OCI-LY7 (cell line): ENCODE measurements around the gene H19. TPM values are rescaled to one million over a fixed set of nuclear protein-coding genes. Genes with fewer than 3 reads are reported as not detected.

Experiments used
- BruUV-seq: library from RNA; stranded (reverse); fragments of 400-500 nt; replicated peaks from 2 replicates; lab custom pipeline; 2021; lab: Mats Ljungman, UMichigan
- CTCF ChIA-PET: fragments of 300-600 bp; sonication (Branson Sonifier 250); formaldehyde crosslinking; loops from one replicate; lab custom pipeline; 2022; ENCODE audit warnings: antibody characterized with exemption; ENCODE audit not compliant: unreplicated experiment; lab: Charles Lee
- POLR2A ChIA-PET: fragments of 300-600 bp; sonication (Branson Sonifier 250); formaldehyde crosslinking; loops from one replicate; lab custom pipeline; 2022; ENCODE audit warnings: antibody characterized with exemption; lab: Charles Lee
- DNase-seq: peaks from one replicate; pipeline ENCODE4 v3.0.0-alpha.2; 2015; ENCODE audit warnings: low spot score
- H2AFZ ChIP-seq: fragments of 200-600 bp; sonication (generic), shearing (Covaris generic); 2 replicates; pipeline ENCODE4 v1.6.1; 2014; ENCODE audit warnings: mild to moderate bottlenecking, antibody characterized with exemption, low read length, moderate library complexity
- H3K27ac ChIP-seq: fragments of 200-600 bp; sonication (generic); 2 replicates; pipeline ENCODE4 v1.5.1; 2014; ENCODE audit warnings: mixed run types, low read depth, mild to moderate bottlenecking, moderate library complexity, low read length, inconsistent platforms; ENCODE audit not compliant: poor library complexity, severe bottlenecking
- H3K36me3 ChIP-seq: fragments of 200-600 bp; sonication (generic); 2 replicates; pipeline ENCODE4 v1.6.1; 2014; ENCODE audit warnings: mild to moderate bottlenecking, antibody characterized with exemption, low read length, moderate library complexity, mixed read lengths; ENCODE audit not compliant: insufficient read depth
- H3K4me1 ChIP-seq: fragments of 200-600 bp; sonication (generic); 2 replicates; pipeline ENCODE4 v1.5.1; 2014; ENCODE audit warnings: mild to moderate bottlenecking, low read length; ENCODE audit not compliant: insufficient read depth, poor library complexity, severe bottlenecking
- H3K4me2 ChIP-seq: fragments of 200-600 bp; sonication (generic); 2 replicates; pipeline ENCODE4 v1.6.1; 2014; ENCODE audit warnings: mild to moderate bottlenecking, low read length
- H3K4me3 ChIP-seq: fragments of 200-600 bp; sonication (generic); 2 replicates; pipeline ENCODE4 v1.5.1; 2014; ENCODE audit warnings: mild to moderate bottlenecking, low read depth, low read length; ENCODE audit not compliant: poor library complexity, severe bottlenecking
- H3K79me2 ChIP-seq: fragments of 200-600 bp; sonication (generic); 2 replicates; pipeline ENCODE4 v1.6.1; 2016; ENCODE audit warnings: low read depth, mild to moderate bottlenecking, low read length, moderate library complexity, mixed read lengths; ENCODE audit not compliant: insufficient read depth
- H3K9me2 ChIP-seq: fragments of 200-600 bp; sonication (generic); 2 replicates; pipeline ENCODE4 v1.6.1; 2016; ENCODE audit warnings: mild to moderate bottlenecking, low read length, mixed read lengths; ENCODE audit not compliant: insufficient read depth
- H3K9me3 ChIP-seq: fragments of 200-600 bp; sonication (generic); 2 replicates; pipeline ENCODE4 v1.6.1; 2014; ENCODE audit warnings: mild to moderate bottlenecking, mixed run types, low read length, mixed read lengths
- H4K20me1 ChIP-seq: fragments of 200-600 bp; sonication (generic); 2 replicates; pipeline ENCODE4 v1.6.1; 2014; ENCODE audit warnings: mild to moderate bottlenecking, antibody characterized with exemption, low read length, moderate library complexity, mixed read lengths; ENCODE audit not compliant: insufficient read depth
- CTCF ChIP-seq: fragments of 200-600 bp; sonication (generic); conservative IDR thresholded peaks from 2 replicates; pipeline ENCODE4 v1.5.1; 2014; ENCODE audit warnings: mild to moderate bottlenecking, antibody characterized with exemption, low read length, moderate library complexity, mixed read lengths
- EZH2phosphoT487 ChIP-seq: fragments of 200-600 bp; sonication (generic); IDR thresholded peaks from 2 replicates; pipeline ENCODE4 v1.6.1; 2018; ENCODE audit warnings: low read depth, borderline replicate concordance, mild to moderate bottlenecking, mixed run types, antibody characterized with exemption, low read length, moderate library complexity, mixed read lengths
- intact Hi-C: fragments of 100-400 bp; cut with micrococcal nuclease; formaldehyde crosslinking; loops from one replicate; pipeline ENCODE4 v1.10.0; 2022; ENCODE audit not compliant: unreplicated experiment
- small RNA-seq: library from RNA; depleted of rRNA; stranded (forward); fragments of <200 nt; gene quantifications from one replicate; pipeline ENCODE3, GENCODE V24; 2014
- total RNA-seq, 2 experiments: library from RNA; depleted of rRNA in 1 of 2; stranded (reverse); fragments of >200 nt in 1 of 2; shearing (Covaris generic) in 1 of 2; gene quantifications; 2 replicates each; pipeline ENCODE4 v1.2.3, GENCODE V29; 2014 to 2022

Gene H19
- total RNA-seq, 2 experiments from 2014 or later: not detected

DNA sequence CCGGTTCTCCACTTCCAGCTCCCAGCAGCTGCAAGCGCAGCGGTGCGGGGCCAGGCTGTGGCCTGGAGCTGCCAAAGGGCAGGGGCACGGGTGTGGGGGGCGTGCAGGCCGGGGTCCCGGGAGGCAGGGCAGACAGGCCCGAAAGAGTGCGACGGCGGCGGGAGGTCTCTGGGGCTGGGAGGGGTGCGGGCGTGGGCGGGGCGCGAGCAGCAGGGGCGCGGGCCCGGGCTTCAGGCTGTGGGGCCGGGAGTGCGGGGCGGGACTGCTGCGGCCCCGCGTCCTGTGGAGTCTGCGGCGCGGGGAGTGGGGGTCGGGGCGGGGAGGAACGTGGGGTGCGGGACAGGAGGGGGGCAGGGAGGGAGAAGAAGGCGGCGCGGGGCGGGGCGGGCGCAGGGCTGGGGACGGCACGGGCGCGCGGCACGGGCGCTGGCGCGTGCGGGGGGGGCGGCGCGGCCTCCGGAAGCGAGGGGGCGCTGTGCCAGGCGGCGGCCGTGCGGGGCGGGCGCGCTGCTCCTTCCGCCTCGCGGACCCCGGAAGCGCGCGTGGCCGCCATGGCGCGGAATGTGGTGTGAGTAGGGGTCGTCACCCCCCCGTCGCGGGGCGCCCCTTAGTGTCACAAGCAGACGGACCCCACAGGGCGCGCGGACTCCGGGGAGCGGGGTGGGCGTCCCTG lies 50.7 kb downstream of the H19 start, which contains the start of gene MRPL23:
TSS of gene MRPL23 (plus strand) at position 521 of the 673 bp plus-strand sequence. CDS start at position 552, 31 bp downstream.
- H3K4me2 ChIP-seq: no peak within 1 kb of the TSS

More for the DNA sequence above, 50.7 kb downstream of the H19 start, which contains the start of gene MRPL23:
- no peaks in the 10 kb centered on the region for H3K36me3 ChIP-seq
- no TSS peak for BruUV-seq
- H3K9me2 ChIP-seq: no peaks in the 10 kb centered on the region
- H3K4me1 ChIP-seq: no peaks in the 10 kb centered on the region
- POLR2A ChIA-PET: no interaction called here
- no peaks in the 10 kb centered on the region for H3K9me3 ChIP-seq
- H3K79me2 ChIP-seq: no peaks in the 10 kb centered on the region
- CTCF ChIA-PET: interaction anchor here (0.5 kb wide), 1 partner anchor 110 kb away, joined by 3 read pairs; no protein-coding TSS in a partner anchor
- TF ChIP-seq CTCF (no peak), EZH2phosphoT487 (no peak)
- no peak within 1 kb of the TSS for H3K4me3 ChIP-seq
- DNase-seq: no peak
- no peak within 1 kb of the TSS for H3K27ac ChIP-seq
- no peaks in the 10 kb centered on the region for H4K20me1 ChIP-seq
- intact Hi-C loops: loop anchor here (10.0 kb wide), 1 partner anchor 52 kb away; the partner anchor contains the start of gene PRR33
- no peak within 1 kb of the TSS for H2AFZ ChIP-seq

Small RNAs within 50 kb of the gene (small RNA-seq; reads per million reads assigned to genes)
- gene RF01972: not detected
- gene RF01973: not detected

Other genes starting within 250 kb of the H19 start
- gene IFITM10, start 247.2 kb downstream of the H19 start, total RNA-seq (2014; rRNA removed; shearing (Covaris generic)): 0.05 and 0.38 TPM in 2 replicates
- 0.30 and 1.2 TPM in 2 replicates for gene IFITM10, start 247.2 kb downstream of the H19 start, total RNA-seq (2022)
- 27.7 and 31.7 TPM in 2 replicates for gene CTSD, start 233.9 kb downstream of the H19 start, total RNA-seq (2014; rRNA removed; shearing (Covaris generic))
- 35.5 and 44.1 TPM in 2 replicates for gene CTSD, start 233.9 kb downstream of the H19 start, total RNA-seq (2022)
- not detected in 2 replicates for gene SYT8, start 162.9 kb downstream of the H19 start, total RNA-seq (2014; rRNA removed; shearing (Covaris generic))
- not detected in 2 replicates for gene SYT8, start 162.9 kb downstream of the H19 start, total RNA-seq (2022)
- 2.5 and 7.3 TPM in 2 replicates for gene TNNI2, start 158.9 kb downstream of the H19 start, total RNA-seq (2014; rRNA removed; shearing (Covaris generic))
- gene TNNI2, start 158.9 kb downstream of the H19 start, total RNA-seq (2022): 8.7 and 14.3 TPM in 2 replicates
- 195 and 232 TPM in 2 replicates for gene LSP1, start 144.8 kb downstream of the H19 start, total RNA-seq (2014; rRNA removed; shearing (Covaris generic))
- 225 and 303 TPM in 2 replicates for gene LSP1, start 144.8 kb downstream of the H19 start, total RNA-seq (2022)
- gene PRR33, start 105.9 kb downstream of the H19 start, total RNA-seq (2014; rRNA removed; shearing (Covaris generic)): not detected in 2 replicates
- gene PRR33, start 105.9 kb downstream of the H19 start, total RNA-seq (2022): not detected in 2 replicates
- gene TNNT3, start 78.1 kb downstream of the H19 start, total RNA-seq (2014; rRNA removed; shearing (Covaris generic)): 6.2 and 10.0 TPM in 2 replicates
- gene TNNT3, start 78.1 kb downstream of the H19 start, total RNA-seq (2022): 4.7 and 5.8 TPM in 2 replicates
- gene MRPL23, start 50.5 kb downstream of the H19 start, total RNA-seq (2014; rRNA removed; shearing (Covaris generic)): 149 and 199 TPM in 2 replicates
- 107 and 131 TPM in 2 replicates for gene MRPL23, start 50.5 kb downstream of the H19 start, total RNA-seq (2022)
- not detected in 2 replicates for gene IGF2, start 141.5 kb upstream of the H19 start, total RNA-seq (2014; rRNA removed; shearing (Covaris generic))
- gene IGF2, start 141.5 kb upstream of the H19 start, total RNA-seq (2022): not detected in 2 replicates
- not detected in 2 replicates for gene INS, start 163.4 kb upstream of the H19 start, total RNA-seq (2014; rRNA removed; shearing (Covaris generic))
- not detected in 2 replicates for gene INS, start 163.4 kb upstream of the H19 start, total RNA-seq (2022)
- not detected in 2 replicates for gene TH, start 174.0 kb upstream of the H19 start, total RNA-seq (2014; rRNA removed; shearing (Covaris generic))
- gene TH, start 174.0 kb upstream of the H19 start, total RNA-seq (2022): not detected in 2 replicates